Measurements from ENCODE around the gene GPN3. TPM values are rescaled to one million over a fixed set of nuclear protein-coding genes. Genes with fewer than 3 reads are reported as not detected.

The GPN3 gene
- total RNA-seq, 2 experiments from 2014 or later = 2.7 to 2.8 TPM

DNA sequence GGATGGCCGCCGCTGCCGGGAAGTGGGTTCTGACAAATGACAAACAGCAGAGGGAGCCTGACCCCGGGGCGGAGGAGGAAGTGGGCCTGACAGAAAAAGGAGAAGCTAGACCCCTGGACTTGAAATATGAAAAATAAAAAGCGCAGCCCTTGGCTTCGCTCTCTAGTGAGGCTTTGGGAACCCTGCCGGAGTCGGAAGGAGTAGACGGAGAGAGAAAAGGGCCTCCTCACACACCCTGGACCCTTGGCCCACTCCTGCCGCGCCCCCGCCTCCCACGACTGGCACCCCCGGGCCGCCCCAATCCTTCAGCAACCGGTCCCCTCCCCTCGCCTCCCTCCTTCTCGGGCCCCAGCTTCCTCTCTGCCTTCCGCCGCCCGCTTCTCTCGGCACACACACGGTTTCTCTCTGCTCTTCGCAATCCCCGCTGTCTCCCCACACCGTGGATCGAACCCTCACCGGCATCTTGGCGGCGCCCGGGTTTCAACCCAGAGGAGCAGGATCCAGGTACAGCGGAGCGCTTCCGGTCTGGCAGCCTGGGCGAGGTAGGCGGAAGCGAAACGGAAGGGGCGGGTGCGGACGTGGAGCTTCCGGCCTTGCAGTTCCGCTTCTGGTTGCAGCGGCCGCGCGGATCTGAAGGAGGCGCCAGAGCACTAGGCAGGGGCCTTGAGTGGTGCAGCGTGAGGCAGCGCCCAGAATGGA is 18.1 kb downstream of the GPN3 start, which contains the start of gene ARPC3:
Gene ARPC3, minus strand, starts transcription at position 539 of the 699 bp plus-strand sequence. Its CDS starts 77 bp downstream, at position 462.
- Histone ChIP-seq H3K27me3 (ENCODE audit: control insufficient read depth in 1 of 2, insufficient read depth in 2 of 2, low read length in 2 of 2) (no peaks in the 10 kb centered on the region), H3K9me3 (ENCODE audit: control insufficient read depth in 1 of 2, insufficient read depth in 1 of 2, low read length in 2 of 2) (no peaks in the 10 kb centered on the region), H3K27ac (ENCODE audit: low read depth in 1 of 2, low read length in 2 of 2) (peak within 1 kb of the TSS; percentile 92 to 94), H3K36me3 (ENCODE audit: insufficient read depth, low read length) (peaks cover 27% of the 10 kb centered on the region), H3K4me3 (ENCODE audit: low read length) (peak within 1 kb of the TSS; percentile 84), H3K4me1 (ENCODE audit: insufficient read depth, low read length) (peaks cover 41% of the 10 kb centered on the region)
- H3K27ac Mint-ChIP-seq = peak within 1 kb of the TSS; percentile 96
- H3K27me3 Mint-ChIP-seq = no peaks in the 10 kb centered on the region
- intact Hi-C loops (cut with DNase I, micrococcal nuclease) = loop anchor here (1.0 to 5.0 kb wide), 15 partner anchors 18 to 973 kb away; partner anchors contain the start of genes RAD9B (in 2 of the 2), VPS29 (in 2 of the 2), FAM216A (in 1 of the 2) and GPN3 (in 1 of the 2)
- ATAC-seq (ENCODE audit: poor library complexity) (peak; percentile 95), DNase-seq (peak; percentile 90 to 98 (median 94))
- ChIA-PET POLR2A (interaction anchor here (0.6 to 4.4 kb wide), 31 partner anchors 8 to 985 kb away, joined by 3 to 117 read pairs (median 5); partner anchors contain the start of genes FAM216A, GPN3, HVCN1 and IFT81), CTCF (interaction anchor here (0.6 to 7.1 kb wide), 46 partner anchors 10 to 1681 kb away, joined by 3 to 98 read pairs (median 6); partner anchors contain the start of genes ANAPC7, ANKRD13A, FAM216A and GPN3)
- H3K36me3 Mint-ChIP-seq (ENCODE audit: low read depth) = peaks cover 50% of the 10 kb centered on the region
- H3K9me3 Mint-ChIP-seq = no peaks in the 10 kb centered on the region
- TF ChIP-seq, protein P1, sequence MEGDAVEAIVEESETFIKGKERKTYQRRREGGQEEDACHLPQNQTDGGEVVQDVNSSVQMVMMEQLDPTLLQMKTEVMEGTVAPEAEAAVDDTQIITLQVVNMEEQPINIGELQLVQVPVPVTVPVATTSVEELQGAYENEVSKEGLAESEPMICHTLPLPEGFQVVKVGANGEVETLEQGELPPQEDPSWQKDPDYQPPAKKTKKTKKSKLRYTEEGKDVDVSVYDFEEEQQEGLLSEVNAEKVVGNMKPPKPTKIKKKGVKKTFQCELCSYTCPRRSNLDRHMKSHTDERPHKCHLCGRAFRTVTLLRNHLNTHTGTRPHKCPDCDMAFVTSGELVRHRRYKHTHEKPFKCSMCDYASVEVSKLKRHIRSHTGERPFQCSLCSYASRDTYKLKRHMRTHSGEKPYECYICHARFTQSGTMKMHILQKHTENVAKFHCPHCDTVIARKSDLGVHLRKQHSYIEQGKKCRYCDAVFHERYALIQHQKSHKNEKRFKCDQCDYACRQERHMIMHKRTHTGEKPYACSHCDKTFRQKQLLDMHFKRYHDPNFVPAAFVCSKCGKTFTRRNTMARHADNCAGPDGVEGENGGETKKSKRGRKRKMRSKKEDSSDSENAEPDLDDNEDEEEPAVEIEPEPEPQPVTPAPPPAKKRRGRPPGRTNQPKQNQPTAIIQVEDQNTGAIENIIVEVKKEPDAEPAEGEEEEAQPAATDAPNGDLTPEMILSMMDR (IDR thresholded peaks at IDR 0.05) = peak; percentile 81
- H3K4me3 Mint-ChIP-seq = peak within 1 kb of the TSS; percentile 100
- peaks cover 47% of the 10 kb centered on the region for H3K4me1 Mint-ChIP-seq (ENCODE audit: low read depth)

GRCh38 chr12:110444455-110444854 is 23.6 kb downstream of the GPN3 start:
- peak overlapping the region; percentile 53 for H3K27ac Mint-ChIP-seq
- intact Hi-C loops (cut with DNase I, micrococcal nuclease) = no loop called here
- no peak overlapping the region for H3K4me3 Mint-ChIP-seq

GRCh38 chr12:110436231-110436630 is 31.8 kb downstream of the GPN3 start:
- TF ChIP-seq, protein P1 (IDR thresholded peaks at IDR 0.05) = no peak
- H3K36me3 ChIP-seq (ENCODE audit: insufficient read depth, low read length) = peaks cover 53% of the 10 kb centered on the region

More at GRCh38 chr12:110444455-110444854, 23.6 kb downstream of the GPN3 start:
- Histone ChIP-seq H3K27me3 (ENCODE audit: control insufficient read depth in 1 of 2, insufficient read depth in 2 of 2, low read length in 2 of 2) (no peaks in the 10 kb centered on the region), H3K9me3 (ENCODE audit: control insufficient read depth in 1 of 2, insufficient read depth in 1 of 2, low read length in 2 of 2) (no peaks in the 10 kb centered on the region), H3K4me3 (ENCODE audit: low read length) (no peak overlapping the region), H3K27ac (ENCODE audit: low read depth in 1 of 2, low read length in 2 of 2) (no peak overlapping the region), H3K36me3 (ENCODE audit: insufficient read depth, low read length) (peaks cover 62% of the 10 kb centered on the region), H3K4me1 (ENCODE audit: insufficient read depth, low read length) (peaks cover 32% of the 10 kb centered on the region)
- no peak for DNase-seq
- ATAC-seq (ENCODE audit: poor library complexity) = no peak
- peaks cover 53% of the 10 kb centered on the region for H3K36me3 Mint-ChIP-seq (ENCODE audit: low read depth)
- peaks cover 37% of the 10 kb centered on the region for H3K4me1 Mint-ChIP-seq (ENCODE audit: low read depth)
- TF ChIP-seq, protein P1 (IDR thresholded peaks at IDR 0.05) = no peak
- no peaks in the 10 kb centered on the region for H3K9me3 Mint-ChIP-seq
- no peaks in the 10 kb centered on the region for H3K27me3 Mint-ChIP-seq
- ChIA-PET POLR2A (no interaction called here), CTCF (no interaction called here)

More at GRCh38 chr12:110436231-110436630, 31.8 kb downstream of the GPN3 start:
- H3K27me3 ChIP-seq (ENCODE audit: control insufficient read depth in 1 of 2, insufficient read depth in 2 of 2, low read length in 2 of 2) = no peaks in the 10 kb centered on the region
- ChIA-PET POLR2A (no interaction called here), CTCF (no interaction called here)
- Mint-ChIP-seq H3K4me3 (no peak overlapping the region), H3K36me3 (ENCODE audit: low read depth) (peaks cover 57% of the 10 kb centered on the region), H3K27ac (no peak overlapping the region), H3K9me3 (no peaks in the 10 kb centered on the region), H3K27me3 (no peaks in the 10 kb centered on the region), H3K4me1 (ENCODE audit: low read depth) (peaks cover 5% of the 10 kb centered on the region)
- intact Hi-C loops (cut with DNase I, micrococcal nuclease) = no loop called here
- no peaks in the 10 kb centered on the region for H3K9me3 ChIP-seq (ENCODE audit: control insufficient read depth in 1 of 2, insufficient read depth in 1 of 2, low read length in 2 of 2)
- H3K4me3 ChIP-seq (ENCODE audit: low read length) = no peak overlapping the region
- ATAC-seq (ENCODE audit: poor library complexity) (no peak), DNase-seq (no peak)
- peaks cover 2% of the 10 kb centered on the region for H3K4me1 ChIP-seq (ENCODE audit: insufficient read depth, low read length)
- no peak overlapping the region for H3K27ac ChIP-seq (ENCODE audit: low read depth in 1 of 2, low read length in 2 of 2)
